ENCODE data around the gene GMDS.

GMDS gene

GRCh38 chr6:2086326-2086965, 159.0 kb downstream of the GMDS start:
- no peak for DNase-seq

GRCh38 chr6:2085657-2086056, 159.7 kb downstream of the GMDS start:
- DNase-seq, result no peak

GRCh38 chr6:2081155-2082138, 164.0 kb downstream of the GMDS start:
- DNase-seq, result peak; percentile 31 to 32

GRCh38 chr6:2078888-2079287, 166.5 kb downstream of the GMDS start:
- no peak for DNase-seq

GRCh38 chr6:2077826-2078225, 167.6 kb downstream of the GMDS start:
- no peak for DNase-seq

GRCh38 chr6:2073476-2073875, 171.9 kb downstream of the GMDS start:
- no peak for DNase-seq

- DNase-seq, result no peak
Observed at GRCh38 chr6:2072453-2072852, 173.0 kb downstream of the GMDS start.

GRCh38 chr6:2063547-2063946, 181.9 kb downstream of the GMDS start:
- no peak for DNase-seq

GRCh38 chr6:2061880-2062279, 183.5 kb downstream of the GMDS start:
- DNase-seq, result no peak

GRCh38 chr6:2055911-2056310, 189.5 kb downstream of the GMDS start:
- no peak for DNase-seq

- DNase-seq, result no peak
Observed at GRCh38 chr6:2055143-2055542, 190.3 kb downstream of the GMDS start.

- DNase-seq, result no peak
Observed at GRCh38 chr6:2054516-2055067, 190.8 kb downstream of the GMDS start.

GRCh38 chr6:2053691-2054090, 191.7 kb downstream of the GMDS start:
- DNase-seq, result no peak

- DNase-seq, result no peak
Observed at GRCh38 chr6:2047855-2048254, 197.6 kb downstream of the GMDS start.

- no peak for DNase-seq
Observed at GRCh38 chr6:2044192-2044591, 201.2 kb downstream of the GMDS start.

GRCh38 chr6:2042956-2043648, 202.3 kb downstream of the GMDS start:
- no peak for DNase-seq

- DNase-seq, result peak; percentile 23 to 28
Observed at GRCh38 chr6:2038092-2038491, 207.3 kb downstream of the GMDS start.

- no peak for DNase-seq
Observed at GRCh38 chr6:2037237-2037926, 208.0 kb downstream of the GMDS start.

- no peak for DNase-seq
Observed at GRCh38 chr6:2036710-2037023, 208.7 kb downstream of the GMDS start.

- no peak for DNase-seq
Observed at GRCh38 chr6:2035826-2036709, 209.3 kb downstream of the GMDS start.

- DNase-seq, result no peak
Observed at GRCh38 chr6:2035046-2035445, 210.4 kb downstream of the GMDS start.

GRCh38 chr6:2034256-2034655, 211.1 kb downstream of the GMDS start:
- DNase-seq, result no peak

All from activated T-cell treated with anti-CD3 and anti-CD28 coated beads, Interleukin-2, amount 50 U/mL, for 48 hours (primary cell).